Glutamatergic neuron (in vitro differentiated cells): ENCODE results near the gene CHST7. TPM values are rescaled to one million over a fixed set of nuclear protein-coding genes. Genes with fewer than 3 reads are reported as not detected.

Experiments
- DNase-seq: peaks from one replicate; pipeline ENCODE4 v3.0.0; 2022
- H3K27ac Mint-ChIP-seq: one replicate; pipeline ENCODE4 v1.8.0; 2020; ENCODE audit warnings: mild to moderate bottlenecking, mixed read lengths, inconsistent platforms; ENCODE audit not compliant: unreplicated experiment
- H3K27me3 Mint-ChIP-seq: one replicate; pipeline ENCODE4 v1.8.0; 2020; ENCODE audit warnings: mild to moderate bottlenecking, moderate library complexity, mixed read lengths, inconsistent platforms; ENCODE audit not compliant: unreplicated experiment
- H3K36me3 Mint-ChIP-seq: one replicate; pipeline ENCODE4 v1.8.0; 2020; ENCODE audit warnings: mild to moderate bottlenecking, mixed read lengths, inconsistent platforms; ENCODE audit not compliant: unreplicated experiment
- H3K4me1 Mint-ChIP-seq: one replicate; pipeline ENCODE4 v1.8.0; 2020; ENCODE audit warnings: mild to moderate bottlenecking, low read depth, mixed read lengths, inconsistent platforms; ENCODE audit not compliant: unreplicated experiment
- H3K4me3 Mint-ChIP-seq: one replicate; pipeline ENCODE4 v1.8.0; 2020; ENCODE audit warnings: mild to moderate bottlenecking, mixed read lengths, inconsistent platforms; ENCODE audit not compliant: unreplicated experiment
- H3K9me3 Mint-ChIP-seq: one replicate; pipeline ENCODE4 v1.8.0; 2020; ENCODE audit warnings: mild to moderate bottlenecking, moderate library complexity, mixed read lengths, inconsistent platforms; ENCODE audit not compliant: unreplicated experiment
- CTCF ChIP-seq: fragments of 200-600 bp; sonication (generic); IDR thresholded peaks from one replicate; pipeline ENCODE4 v1.5.0; 2021; ENCODE audit not compliant: partially characterized antibody, unreplicated experiment
- total RNA-seq: library from RNA; stranded (reverse); fragmentation: NEBNext Ultra II Directional; extraction: Animal tissue kit (Norgen Biotek cat#: 25700); gene quantifications from one replicate; pipeline ENCODE4 v1.2.1, GENCODE V29; 2021; ENCODE audit not compliant: unreplicated experiment

CHST7 gene
- total RNA-seq, 1 donor from 2014 or later, result 1.7 TPM

- TF ChIP-seq CTCF, result no peak
- Mint-ChIP-seq H3K4me3 (no peak overlapping the region), H3K27me3 (no peaks in the 10 kb centered on the region), H3K9me3 (no peaks in the 10 kb centered on the region), H3K27ac (no peak overlapping the region), H3K36me3 (no peaks in the 10 kb centered on the region), H3K4me1 (no peaks in the 10 kb centered on the region)
- no peak for DNase-seq
These were observed 64.4 kb downstream of the CHST7 start for GRCh38 chrX:46637938-46638337.

GRCh38 chrX:46642145-46642544 lies 68.6 kb downstream of the CHST7 start:
- no peaks in the 10 kb centered on the region for H3K4me1 Mint-ChIP-seq
- no peak for DNase-seq
- H3K4me3 Mint-ChIP-seq, result no peak overlapping the region
- H3K36me3 Mint-ChIP-seq, result no peaks in the 10 kb centered on the region
- no peak for TF ChIP-seq CTCF
- no peak overlapping the region for H3K27ac Mint-ChIP-seq
- H3K27me3 Mint-ChIP-seq, result no peaks in the 10 kb centered on the region
- H3K9me3 Mint-ChIP-seq, result no peaks in the 10 kb centered on the region

GRCh38 chrX:46643636-46644035 lies 70.1 kb downstream of the CHST7 start:
- no peaks in the 10 kb centered on the region for H3K36me3 Mint-ChIP-seq
- no peak for TF ChIP-seq CTCF
- H3K4me1 Mint-ChIP-seq, result no peaks in the 10 kb centered on the region
- H3K9me3 Mint-ChIP-seq, result no peaks in the 10 kb centered on the region
- DNase-seq, result no peak
- peaks cover 2% of the 10 kb centered on the region for H3K27me3 Mint-ChIP-seq
- no peak overlapping the region for H3K27ac Mint-ChIP-seq
- no peak overlapping the region for H3K4me3 Mint-ChIP-seq

- Mint-ChIP-seq H3K4me3 (no peak overlapping the region), H3K27me3 (peaks cover 2% of the 10 kb centered on the region), H3K9me3 (no peaks in the 10 kb centered on the region), H3K27ac (no peak overlapping the region), H3K4me1 (peaks cover 2% of the 10 kb centered on the region), H3K36me3 (no peaks in the 10 kb centered on the region)
- TF ChIP-seq CTCF, result no peak
- no peak for DNase-seq
These were observed 72.0 kb downstream of the CHST7 start for GRCh38 chrX:46645614-46646013.

GRCh38 chrX:46647251-46647650 lies 73.7 kb downstream of the CHST7 start:
- Mint-ChIP-seq H3K9me3 (no peaks in the 10 kb centered on the region), H3K36me3 (no peaks in the 10 kb centered on the region), H3K27ac (no peak overlapping the region), H3K27me3 (peaks cover 2% of the 10 kb centered on the region), H3K4me3 (no peak overlapping the region), H3K4me1 (peaks cover 2% of the 10 kb centered on the region)
- TF ChIP-seq CTCF, result no peak
- DNase-seq, result no peak

Other genes starting within 250 kb of the CHST7 start
- gene ZNF674, start 28.3 kb upstream of the CHST7 start, total RNA-seq, result 6.4 TPM
- 5.0 TPM for gene SLC9A7, start 185.4 kb downstream of the CHST7 start, total RNA-seq